Measurements from ENCODE around the gene KISS1R. TPM values are rescaled to one million over a fixed set of nuclear protein-coding genes. Genes with fewer than 3 reads are reported as not detected.

KISS1R gene
- total and polyA plus RNA-seq, 2 donors (not counting 1 experiment from before 2014, with no cell fraction given): not detected

GRCh38 chr19:892243-892893, 24.8 kb upstream of the KISS1R start:
- Histone ChIP-seq H3K4me1 (ENCODE audit: control insufficient read depth, extremely low read depth, insufficient read depth, low read length) (no peaks in the 10 kb centered on the region), H3K79me2 (ENCODE audit: control insufficient read depth, insufficient read depth, low read length) (peaks cover 14% of the 10 kb centered on the region), H3K4me2 (ENCODE audit: extremely low read depth, insufficient read depth, low read length) (peak overlapping the region; percentile 59), H3K36me3 (ENCODE audit: control insufficient read depth, insufficient read depth, low read length) (peaks cover 16% of the 10 kb centered on the region), H3K27me3 (ENCODE audit: control insufficient read depth, insufficient read depth, low read length) (no peaks in the 10 kb centered on the region), H3K9me3 (ENCODE audit: control insufficient read depth, insufficient read depth, low read depth, low read length) (no peaks in the 10 kb centered on the region), H3K4me3 (replicated peaks in 1 of 4; ENCODE audit: control extremely low read depth in 1 of 4, insufficient read depth in 1 of 4, low read depth in 3 of 4, low read length in 4 of 4) (peak overlapping the region; percentile 67 to 85 (median 78)), H2AFZ (ENCODE audit: low read length) (no peak overlapping the region), H4K20me1 (ENCODE audit: control insufficient read depth, extremely low read depth, insufficient read depth, low read length) (no peaks in the 10 kb centered on the region), H3K27ac (ENCODE audit: insufficient read depth, low read length) (peak overlapping the region; percentile 44), H3K9ac (ENCODE audit: insufficient read depth, low read length) (peak overlapping the region; percentile 53)
- TF ChIP-seq CTCF (conservative IDR thresholded peaks at IDR 0.05 in 1 of 2, IDR thresholded peaks at IDR 0.05 in 1 of 2; ENCODE audit: low read depth in 1 of 2, low read length in 2 of 2) (no peak), EZH2 (IDR thresholded peaks at IDR 0.05; ENCODE audit: low read length, missing control alignments) (no peak)
- no peak for DNase-seq (ENCODE audit: low read depth in 2 of 2)

- H3K36me3 ChIP-seq (ENCODE audit: control insufficient read depth, insufficient read depth, low read length): peaks cover 14% of the 10 kb centered on the region
- TF ChIP-seq EZH2 (IDR thresholded peaks at IDR 0.05; ENCODE audit: low read length, missing control alignments) (no peak), CTCF (conservative IDR thresholded peaks at IDR 0.05 in 1 of 2, IDR thresholded peaks at IDR 0.05 in 1 of 2; ENCODE audit: low read depth in 1 of 2, low read length in 2 of 2) (no peak)
- H3K9ac ChIP-seq (ENCODE audit: insufficient read depth, low read length): peak within 1 kb of the TSS; percentile 93
- peak within 1 kb of the TSS; percentile 80 for H3K4me2 ChIP-seq (ENCODE audit: extremely low read depth, insufficient read depth, low read length)
- H2AFZ ChIP-seq (ENCODE audit: low read length): peak within 1 kb of the TSS; percentile 91
- no peaks in the 10 kb centered on the region for H3K27me3 ChIP-seq (ENCODE audit: control insufficient read depth, insufficient read depth, low read length)
- no peaks in the 10 kb centered on the region for H4K20me1 ChIP-seq (ENCODE audit: control insufficient read depth, extremely low read depth, insufficient read depth, low read length)
- peak within 1 kb of the TSS; percentile 67 to 85 (median 84) for H3K4me3 ChIP-seq (replicated peaks in 1 of 4; ENCODE audit: control extremely low read depth in 1 of 4, insufficient read depth in 1 of 4, low read depth in 3 of 4, low read length in 4 of 4)
- no peaks in the 10 kb centered on the region for H3K9me3 ChIP-seq (ENCODE audit: control insufficient read depth, insufficient read depth, low read depth, low read length)
- peaks cover 14% of the 10 kb centered on the region for H3K79me2 ChIP-seq (ENCODE audit: control insufficient read depth, insufficient read depth, low read length)
- H3K4me1 ChIP-seq (ENCODE audit: control insufficient read depth, extremely low read depth, insufficient read depth, low read length): no peaks in the 10 kb centered on the region
- peak within 1 kb of the TSS; percentile 97 for H3K27ac ChIP-seq (ENCODE audit: insufficient read depth, low read length)
- DNase-seq (ENCODE audit: low read depth in 2 of 2): peak; percentile 84 to 94
Observed at GRCh38 chr19:892894-893689, 24.0 kb upstream of the KISS1R start, which contains the start of the genes MED16 and RNU6-9. TSS of gene MED16 (minus strand) at chr19:893187. CDS start at chr19:891131, 2,056 bp downstream. TSS of gene RNU6-9 (plus strand) at chr19:893484.

- no peak overlapping the region for H2AFZ ChIP-seq (ENCODE audit: low read length)
- DNase-seq (ENCODE audit: low read depth in 2 of 2): no peak
- TF ChIP-seq CTCF (conservative IDR thresholded peaks at IDR 0.05 in 1 of 2, IDR thresholded peaks at IDR 0.05 in 1 of 2; ENCODE audit: low read depth in 1 of 2, low read length in 2 of 2): no peak
- TF ChIP-seq EZH2 (IDR thresholded peaks at IDR 0.05; ENCODE audit: low read length, missing control alignments): no peak
- peaks cover 6% of the 10 kb centered on the region for H3K79me2 ChIP-seq (ENCODE audit: control insufficient read depth, insufficient read depth, low read length)
- H4K20me1 ChIP-seq (ENCODE audit: control insufficient read depth, extremely low read depth, insufficient read depth, low read length): no peaks in the 10 kb centered on the region
- H3K27ac ChIP-seq (ENCODE audit: insufficient read depth, low read length): no peak overlapping the region
- H3K27me3 ChIP-seq (ENCODE audit: control insufficient read depth, insufficient read depth, low read length): no peaks in the 10 kb centered on the region
- no peaks in the 10 kb centered on the region for H3K9me3 ChIP-seq (ENCODE audit: control insufficient read depth, insufficient read depth, low read depth, low read length)
- no peak overlapping the region for H3K9ac ChIP-seq (ENCODE audit: insufficient read depth, low read length)
- no peaks in the 10 kb centered on the region for H3K4me1 ChIP-seq (ENCODE audit: control insufficient read depth, extremely low read depth, insufficient read depth, low read length)
- H3K4me3 ChIP-seq (replicated peaks in 1 of 4; ENCODE audit: control extremely low read depth in 1 of 4, insufficient read depth in 1 of 4, low read depth in 3 of 4, low read length in 4 of 4): no peak overlapping the region
- peaks cover 8% of the 10 kb centered on the region for H3K36me3 ChIP-seq (ENCODE audit: control insufficient read depth, insufficient read depth, low read length)
- H3K4me2 ChIP-seq (ENCODE audit: extremely low read depth, insufficient read depth, low read length): no peak overlapping the region
Observed at GRCh38 chr19:896434-896833, 20.7 kb upstream of the KISS1R start.

All from fibroblast of lung (primary cell).